Endodermal cell (in vitro differentiated cells): Measurements from ENCODE around the gene ATP5F1B. TPM values are rescaled to one million over a fixed set of nuclear protein-coding genes. Genes with fewer than 3 reads are reported as not detected.

Experiments
- DNase-seq: peaks from one replicate; pipeline ENCODE4 v3.0.0-alpha.2; 2017
- H3K27ac ChIP-seq: 2 replicates; pipeline ENCODE4 v1.5.1; 2013; ENCODE audit warnings: mild to moderate bottlenecking, low read depth, low read length, moderate library complexity
- H3K27me3 ChIP-seq: 2 replicates; pipeline ENCODE4 v1.6.1; 2013; ENCODE audit warnings: mild to moderate bottlenecking, low read length, moderate library complexity; ENCODE audit not compliant: insufficient read depth, control insufficient read depth, poor library complexity, severe bottlenecking
- H3K36me3 ChIP-seq: 2 replicates; pipeline ENCODE4 v1.7.0; 2013; ENCODE audit warnings: mild to moderate bottlenecking, low read length, moderate library complexity; ENCODE audit not compliant: control insufficient read depth, insufficient read depth
- H3K4me1 ChIP-seq: one replicate; pipeline ENCODE4 v1.7.0; 2013; ENCODE audit warnings: low read length; ENCODE audit not compliant: control insufficient read depth, insufficient read depth
- H3K4me3 ChIP-seq: 2 replicates; pipeline ENCODE4 v1.5.1; 2013; ENCODE audit warnings: mild to moderate bottlenecking, low read length, moderate library complexity
- H3K9ac ChIP-seq: 2 replicates; pipeline ENCODE4 v1.6.1; 2013; ENCODE audit warnings: mild to moderate bottlenecking, low read length, moderate library complexity; ENCODE audit not compliant: poor library complexity, severe bottlenecking; ENCODE audit errors: extremely low read depth
- H3K9me3 ChIP-seq: 2 replicates; pipeline ENCODE4 v1.6.1; 2013; ENCODE audit warnings: mild to moderate bottlenecking, low read length, moderate library complexity; ENCODE audit not compliant: control insufficient read depth
- H3K27ac Mint-ChIP-seq: 2 replicates; pipeline ENCODE4 v1.8.0; 2020; ENCODE audit warnings: mixed read lengths
- H3K27me3 Mint-ChIP-seq: 2 replicates; pipeline ENCODE4 v1.8.0; 2021; ENCODE audit warnings: mild to moderate bottlenecking, mixed read lengths; ENCODE audit not compliant: insufficient read depth
- H3K36me3 Mint-ChIP-seq: 2 replicates; pipeline ENCODE4 v1.8.0; 2020; ENCODE audit warnings: low read depth, mixed read lengths
- H3K4me1 Mint-ChIP-seq: 2 replicates; pipeline ENCODE4 v1.8.0; 2020; ENCODE audit warnings: mixed read lengths
- H3K4me3 Mint-ChIP-seq: 2 replicates; pipeline ENCODE4 v1.8.0; 2020; ENCODE audit warnings: mild to moderate bottlenecking, moderate library complexity, mixed read lengths
- H3K9me3 Mint-ChIP-seq: 2 replicates; pipeline ENCODE4 v1.8.0; 2020; ENCODE audit warnings: mild to moderate bottlenecking, mixed read lengths
- WGBS, 2 experiments: methylation state at CpG; one replicate each; pipeline versions ENCODE4 v1.1.5 to v1.1.7; 2013; ENCODE audit warnings: missing lambda C conversion rate in 2 of 2, mixed read lengths in 1 of 2; ENCODE audit not compliant: insufficient coverage in 1 of 2, insufficient read length in 1 of 2; 5-methylcytosine and 5-hydroxymethylcytosine counted together
- total RNA-seq, 2 donors: library from RNA; stranded (reverse); fragmentation: NEBNext Ultra II Directional in 1 of 2; extraction: Animal tissue kit (Norgen Biotek cat#: 25700) in 1 of 2; gene quantifications; 2 replicates in 1 of 2; 3 replicates in 1 of 2; pipeline ENCODE4 v1.2.1, GENCODE V29; 2021
- TF ChIP-seq, protein P1 (sequence below): fragments of 200-600 bp; sonication (generic); conservative IDR thresholded peaks from 2 replicates; pipeline ENCODE4 v1.5.0; 2021; ENCODE audit warnings: antibody characterized with exemption, mild to moderate bottlenecking

Gene ATP5F1B
- total RNA-seq, 2 donors from 2014 or later: 653 to 681 TPM

DNA sequence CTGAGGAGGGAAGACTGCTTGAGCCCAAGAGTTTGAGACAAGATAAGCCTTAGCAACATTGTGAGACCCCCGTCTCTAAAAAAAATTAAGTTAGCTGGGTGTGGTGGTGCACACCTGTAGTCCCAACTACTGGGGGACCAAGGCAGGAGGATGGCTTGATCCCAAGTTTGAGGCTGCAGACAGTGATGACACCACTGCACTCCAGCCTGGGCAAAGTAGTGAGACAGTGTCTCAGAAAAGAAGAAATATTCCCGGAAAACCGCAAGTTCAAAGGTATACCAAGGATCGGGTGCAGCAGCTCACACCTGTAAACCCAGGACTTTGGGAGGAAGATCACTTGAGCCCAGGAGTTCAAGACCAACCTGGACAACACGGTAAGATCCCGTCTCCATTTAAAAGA lies 36.5 kb upstream of the ATP5F1B start:
- Mint-ChIP-seq H3K4me1 (peaks cover 12% of the 10 kb centered on the region), H3K36me3 (peaks cover 64% of the 10 kb centered on the region), H3K27me3 (no peaks in the 10 kb centered on the region), H3K9me3 (no peaks in the 10 kb centered on the region), H3K27ac (no peak overlapping the region), H3K4me3 (no peak overlapping the region)
- Histone ChIP-seq H3K36me3 (peaks cover 61% of the 10 kb centered on the region), H3K27me3 (no peaks in the 10 kb centered on the region), H3K4me1 (no peaks in the 10 kb centered on the region), H3K9ac (no peak overlapping the region), H3K9me3 (peaks cover 5% of the 10 kb centered on the region), H3K27ac (no peak overlapping the region), H3K4me3 (no peak overlapping the region)
- TF ChIP-seq, protein P1, sequence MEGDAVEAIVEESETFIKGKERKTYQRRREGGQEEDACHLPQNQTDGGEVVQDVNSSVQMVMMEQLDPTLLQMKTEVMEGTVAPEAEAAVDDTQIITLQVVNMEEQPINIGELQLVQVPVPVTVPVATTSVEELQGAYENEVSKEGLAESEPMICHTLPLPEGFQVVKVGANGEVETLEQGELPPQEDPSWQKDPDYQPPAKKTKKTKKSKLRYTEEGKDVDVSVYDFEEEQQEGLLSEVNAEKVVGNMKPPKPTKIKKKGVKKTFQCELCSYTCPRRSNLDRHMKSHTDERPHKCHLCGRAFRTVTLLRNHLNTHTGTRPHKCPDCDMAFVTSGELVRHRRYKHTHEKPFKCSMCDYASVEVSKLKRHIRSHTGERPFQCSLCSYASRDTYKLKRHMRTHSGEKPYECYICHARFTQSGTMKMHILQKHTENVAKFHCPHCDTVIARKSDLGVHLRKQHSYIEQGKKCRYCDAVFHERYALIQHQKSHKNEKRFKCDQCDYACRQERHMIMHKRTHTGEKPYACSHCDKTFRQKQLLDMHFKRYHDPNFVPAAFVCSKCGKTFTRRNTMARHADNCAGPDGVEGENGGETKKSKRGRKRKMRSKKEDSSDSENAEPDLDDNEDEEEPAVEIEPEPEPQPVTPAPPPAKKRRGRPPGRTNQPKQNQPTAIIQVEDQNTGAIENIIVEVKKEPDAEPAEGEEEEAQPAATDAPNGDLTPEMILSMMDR: no peak
- DNase-seq: peak; percentile 26
- WGBS, 2 experiments: 95 to 97% methylated on average over 4 to 6 of the region's 6 CpGs

DNA sequence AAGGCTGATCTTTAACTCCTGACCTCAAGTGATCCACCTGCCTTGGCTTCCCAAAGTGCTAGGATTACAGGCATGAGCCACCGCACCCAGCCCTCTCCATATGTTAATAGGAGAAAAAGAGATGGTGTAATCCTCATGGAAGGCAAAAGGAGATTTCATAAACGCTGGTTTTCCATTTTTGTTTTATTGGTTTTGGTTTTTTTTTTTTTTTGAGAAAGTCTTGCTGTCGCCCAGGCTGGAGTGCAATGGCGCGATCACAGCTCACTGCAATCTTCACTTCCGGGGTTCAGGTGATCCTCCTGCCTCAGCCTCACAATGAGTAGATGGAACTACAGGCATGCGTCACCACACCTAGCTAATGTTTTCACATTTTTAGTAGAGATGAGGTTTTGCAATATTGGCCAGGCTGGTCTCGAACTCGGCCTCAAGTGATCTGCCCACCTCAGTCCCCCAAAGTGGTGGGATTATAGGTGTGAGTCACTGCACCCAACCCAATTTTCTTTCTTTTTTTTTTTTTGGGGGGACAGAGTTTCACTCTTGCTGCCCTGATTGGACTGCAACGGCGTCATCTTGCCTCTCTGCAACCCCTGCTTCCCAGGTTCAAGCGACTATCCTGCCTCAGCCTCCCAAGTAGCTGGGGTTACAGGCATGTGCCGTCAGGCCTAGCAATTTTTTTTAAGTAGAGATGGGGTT lies 34.2 kb upstream of the ATP5F1B start:
- peak; percentile 19 for DNase-seq
- Histone ChIP-seq H3K9ac (no peak overlapping the region), H3K27me3 (no peaks in the 10 kb centered on the region), H3K4me3 (no peak overlapping the region), H3K36me3 (peaks cover 73% of the 10 kb centered on the region), H3K9me3 (peaks cover 5% of the 10 kb centered on the region), H3K27ac (no peak overlapping the region), H3K4me1 (no peaks in the 10 kb centered on the region)
- WGBS, 2 experiments: 95 to 99% methylated on average over 9 to 13 of the region's 13 CpGs
- no peak overlapping the region for H3K4me3 Mint-ChIP-seq
- H3K4me1 Mint-ChIP-seq: peaks cover 12% of the 10 kb centered on the region
- peaks cover 57% of the 10 kb centered on the region for H3K36me3 Mint-ChIP-seq
- TF ChIP-seq, protein P1: no peak
- no peaks in the 10 kb centered on the region for H3K27me3 Mint-ChIP-seq
- no peaks in the 10 kb centered on the region for H3K9me3 Mint-ChIP-seq
- H3K27ac Mint-ChIP-seq: peak overlapping the region; percentile 66

DNA sequence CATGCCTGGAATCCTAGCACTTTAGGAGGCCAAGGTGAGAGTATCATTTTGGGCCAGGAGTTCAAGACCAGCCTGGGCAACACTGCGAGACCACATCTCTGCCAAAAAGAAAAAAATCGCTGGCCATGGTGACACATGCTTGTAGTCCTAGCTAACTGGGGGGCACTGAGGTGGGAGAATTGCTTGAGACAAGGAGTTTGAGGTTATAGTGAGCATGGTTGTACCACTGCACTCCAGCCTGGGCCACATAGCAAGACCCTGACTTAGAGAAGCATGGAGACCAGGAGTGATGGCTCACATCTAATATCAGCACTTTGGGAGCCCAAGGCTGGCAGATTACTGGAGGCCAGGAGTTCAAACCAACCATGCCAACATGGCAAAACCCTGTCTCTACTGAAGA lies 33.1 kb upstream of the ATP5F1B start:
- no peaks in the 10 kb centered on the region for H3K9me3 Mint-ChIP-seq
- TF ChIP-seq, protein P1: no peak
- no peak overlapping the region for H3K27ac Mint-ChIP-seq
- peak; percentile 43 for DNase-seq
- 86 to 100% methylated on average over 2 of the region's 2 CpGs for WGBS, 2 experiments
- peaks cover 51% of the 10 kb centered on the region for H3K36me3 Mint-ChIP-seq
- no peak overlapping the region for H3K27ac ChIP-seq
- no peaks in the 10 kb centered on the region for H3K4me1 ChIP-seq
- H3K27me3 Mint-ChIP-seq: no peaks in the 10 kb centered on the region
- no peak overlapping the region for H3K9ac ChIP-seq
- no peaks in the 10 kb centered on the region for H3K27me3 ChIP-seq
- peaks cover 66% of the 10 kb centered on the region for H3K36me3 ChIP-seq
- no peak overlapping the region for H3K4me3 ChIP-seq
- H3K4me1 Mint-ChIP-seq: peaks cover under 1% of the 10 kb centered on the region
- H3K4me3 Mint-ChIP-seq: no peak overlapping the region
- H3K9me3 ChIP-seq: peaks cover under 1% of the 10 kb centered on the region
